PC-3 (cell line): Measurements from ENCODE around the gene RPLP2.

Source experiments
- CTCF ChIP-seq: fragments of 300-600 bp; sonication (generic); conservative IDR thresholded peaks from 2 replicates; pipeline ENCODE4 v1.5.1; 2017; ENCODE audit warnings: antibody characterized with exemption, low read depth, mild to moderate bottlenecking, low read length
- EZH2 ChIP-seq: fragments of 300-600 bp; sonication (generic); IDR thresholded peaks from one replicate; pipeline ENCODE4 v1.6.1; 2017; ENCODE audit warnings: antibody characterized with exemption, mild to moderate bottlenecking, low read length; ENCODE audit not compliant: unreplicated experiment

- TF ChIP-seq CTCF (no peak), EZH2 (no peak)
These were observed 45.0 kb downstream of the RPLP2 start for GRCh38 chr11:854601-855329.
